ENCODE data around the gene ASCC1. TPM values are rescaled to one million over a fixed set of nuclear protein-coding genes. Genes with fewer than 3 reads are reported as not detected.

Gene ASCC1
- total and polyA plus RNA-seq, 2 of the 13 experiments (the other 11 are each of a cell fraction or from before 2014, with no cell fraction given): 21.6 to 30.1 TPM

DNA sequence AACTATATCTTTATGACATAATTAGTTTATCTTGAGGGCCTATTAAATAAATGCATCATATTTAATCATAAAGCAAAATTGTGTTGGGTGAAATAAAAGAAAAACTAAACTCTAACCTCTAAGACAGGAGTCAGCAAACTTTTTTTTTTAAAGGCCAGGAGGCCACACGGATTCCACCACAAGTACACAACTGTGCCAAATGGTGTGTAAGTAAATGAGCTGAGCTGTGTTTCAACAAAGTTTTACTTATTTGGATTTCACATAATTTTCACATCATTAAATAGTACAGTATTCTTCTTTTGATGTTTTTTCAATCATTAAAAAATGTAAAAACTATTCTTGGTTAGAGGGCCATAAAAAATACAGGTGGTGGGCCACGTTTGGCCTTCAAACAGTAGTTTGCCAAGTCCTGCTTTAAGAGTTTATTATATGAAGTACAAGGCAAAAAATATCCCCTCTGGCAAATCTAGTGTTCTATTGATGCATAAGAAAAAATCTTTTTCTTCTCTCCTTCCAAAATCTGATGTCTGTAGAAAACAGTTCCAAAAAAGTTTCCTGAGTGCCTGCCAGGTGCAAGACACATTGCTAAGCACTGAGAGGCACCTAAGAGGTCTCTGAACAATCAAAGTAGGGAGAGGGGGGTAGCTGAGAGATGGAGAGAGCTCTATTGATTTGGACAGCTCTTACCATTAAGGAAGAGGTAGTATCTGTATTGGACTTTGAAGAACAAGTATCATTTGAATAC is 101.2 kb downstream of the ASCC1 start:
- H3K4me2 ChIP-seq (ENCODE audit: low read depth, low read length): no peak overlapping the region
- FAIRE-seq: no peak
- peaks cover 0 to 2% of the 10 kb centered on the region in 2 experiments; a peak in 1 of 5 replicates for H3K36me3 ChIP-seq (replicated peaks in 1 of 2; ENCODE audit: control insufficient read depth in 1 of 2, insufficient read depth in 2 of 2, low read length in 2 of 2)
- no peaks in the 10 kb centered on the region for H3K27me3 ChIP-seq (ENCODE audit: control insufficient read depth in 1 of 2, insufficient read depth in 2 of 2, low read length in 2 of 2)
- no peak overlapping the region for H3K4me3 ChIP-seq (replicated peaks in 1 of 3; ENCODE audit: insufficient read depth in 1 of 3, low read depth in 2 of 3, low read length in 3 of 3)
- no peaks in the 10 kb centered on the region for H4K20me1 ChIP-seq (ENCODE audit: insufficient read depth, low read length)
- ATAC-seq: no peak
- intact Hi-C loops (cut with micrococcal nuclease; ENCODE audit: unreplicated experiment) (no loop called here), in situ Hi-C loops (cut with HindIII; ENCODE audit: extremely low pct_ligation_motif_present, low pct_unique_long_range_greater_than_20kb) (no loop called here)
- TF ChIP-seq MEIS2 (CRISPR knock-in tag; IDR thresholded peaks at IDR 0.05) (no peak), KLF15 (CRISPR knock-in tag; IDR thresholded peaks at IDR 0.05; ENCODE audit: borderline replicate concordance) (no peak), NFIC (IDR thresholded peaks at IDR 0.05; ENCODE audit: low read length) (no peak), CHD2 (IDR thresholded peaks at IDR 0.05; ENCODE audit: low read depth, low read length) (no peak), ZNF552 (CRISPR knock-in tag; IDR thresholded peaks at IDR 0.05; ENCODE audit: borderline replicate concordance) (no peak), ZNF749 (CRISPR knock-in tag; IDR thresholded peaks at IDR 0.05; ENCODE audit: borderline replicate concordance) (no peak), TEF (CRISPR knock-in tag; IDR thresholded peaks at IDR 0.05) (no peak), GFI1 (CRISPR knock-in tag; IDR thresholded peaks at IDR 0.05; ENCODE audit: borderline replicate concordance) (no peak), TFDP1 (CRISPR knock-in tag; IDR thresholded peaks at IDR 0.05; ENCODE audit: borderline replicate concordance) (no peak), ARNTL (CRISPR knock-in tag; IDR thresholded peaks at IDR 0.05) (no peak), MIXL1 (CRISPR knock-in tag; IDR thresholded peaks at IDR 0.05) (no peak), NR2F6 (IDR thresholded peaks at IDR 0.05) (no peak), NR2F6 (CRISPR knock-in tag; IDR thresholded peaks at IDR 0.05) (no peak), NFATC3 (CRISPR knock-in tag; IDR thresholded peaks at IDR 0.05) (no peak), AHR (CRISPR knock-in tag; IDR thresholded peaks at IDR 0.05) (no peak), ZBTB33 (CRISPR knock-in tag; IDR thresholded peaks at IDR 0.05) (no peak), CBX2 (IDR thresholded peaks at IDR 0.05; ENCODE audit: low read depth, low read length) (no peak), CBX2 (CRISPR knock-in tag; IDR thresholded peaks at IDR 0.05; ENCODE audit: low read depth) (no peak), PRPF4 (IDR thresholded peaks at IDR 0.05; ENCODE audit: low read depth, low read length, poor library complexity, severe bottlenecking) (no peak)
- TF ChIP-seq, protein P1, sequence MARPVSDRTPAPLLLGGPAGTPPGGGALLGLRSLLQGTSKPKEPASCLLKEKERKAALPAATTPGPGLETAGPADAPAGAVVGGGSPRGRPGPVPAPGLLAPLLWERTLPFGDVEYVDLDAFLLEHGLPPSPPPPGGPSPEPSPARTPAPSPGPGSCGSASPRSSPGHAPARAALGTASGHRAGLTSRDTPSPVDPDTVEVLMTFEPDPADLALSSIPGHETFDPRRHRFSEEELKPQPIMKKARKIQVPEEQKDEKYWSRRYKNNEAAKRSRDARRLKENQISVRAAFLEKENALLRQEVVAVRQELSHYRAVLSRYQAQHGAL (CRISPR knock-in tag; IDR thresholded peaks at IDR 0.05; ENCODE audit: not compliant biosample characterization): no peak
- no peak for DNase-seq (ENCODE audit: low spot score)
- peaks cover 6% of the 10 kb centered on the region for H3K4me1 ChIP-seq (ENCODE audit: insufficient read depth, low read length)
- POLR2A ChIA-PET: no interaction called here
- no TSS peak for BruUV-seq (replicated peaks)
- H3K27ac ChIP-seq (ENCODE audit: extremely low read length, insufficient read depth, low read length): no peak overlapping the region
- WGBS (ENCODE audit: low lambda C conversion rate): 96% methylated on average over 2 of the region's 2 CpGs
- H3K9ac ChIP-seq (ENCODE audit: insufficient read depth, low read depth, low read length): no peak overlapping the region
- CTCF ChIA-PET (ENCODE audit: low intra/inter-chr PET ratio, low total read pairs): no interaction called here
- no peak overlapping the region for H2AFZ ChIP-seq (ENCODE audit: low read length)
- H3K9me3 ChIP-seq (ENCODE audit: low read length): no peaks in the 10 kb centered on the region
- no peaks in the 10 kb centered on the region for H3K79me2 ChIP-seq (ENCODE audit: insufficient read depth, low read length)

All from HepG2 (cell line).